ENCODE measurements around the gene VPS25.

- TF ChIP-seq REST (IDR thresholded peaks at IDR 0.05; ENCODE audit: borderline replicate concordance) (no peak), REST (CRISPR knock-in tag; IDR thresholded peaks at IDR 0.05; ENCODE audit: low read depth) (no peak), RAD21 (CRISPR knock-in tag; conservative IDR thresholded peaks at IDR 0.05 in 1 of 2, IDR thresholded peaks at IDR 0.05 in 1 of 2) (no peak), ATF1 (CRISPR knock-in tag; IDR thresholded peaks at IDR 0.05) (no peak), ATF1 (tag; IDR thresholded peaks at IDR 0.05) (no peak), TRIM24 (IDR thresholded peaks at IDR 0.05) (no peak), JUN (IDR thresholded peaks at IDR 0.05; ENCODE audit: borderline replicate concordance, low read depth, low read length) (no peak), JUN (CRISPR knock-in tag; IDR thresholded peaks at IDR 0.05; ENCODE audit: borderline replicate concordance) (no peak), EZH2 (IDR thresholded peaks at IDR 0.05; ENCODE audit: borderline replicate concordance, low read depth, low read length) (no peak), MAFG (tag; conservative IDR thresholded peaks at IDR 0.05) (no peak), ZNF512 (tag; IDR thresholded peaks at IDR 0.05) (no peak), TEAD2 (tag; IDR thresholded peaks at IDR 0.05) (no peak), RCOR1 (IDR thresholded peaks at IDR 0.05; ENCODE audit: borderline replicate concordance in 1 of 2, low read depth in 2 of 2, low read length in 2 of 2) (no peak)
Measured at GRCh38 chr17:42759982-42760651, 13.1 kb upstream of the VPS25 start.
